ENCODE results near the gene TTC39C. TPM values are rescaled to one million over a fixed set of nuclear protein-coding genes. Genes with fewer than 3 reads are reported as not detected.
A peak's percentile ranks its signal among the peaks of the same experiment; 100 is the strongest.

The TTC39C gene
- total RNA-seq, 1 experiment from 2014 or later = not detected

DNA sequence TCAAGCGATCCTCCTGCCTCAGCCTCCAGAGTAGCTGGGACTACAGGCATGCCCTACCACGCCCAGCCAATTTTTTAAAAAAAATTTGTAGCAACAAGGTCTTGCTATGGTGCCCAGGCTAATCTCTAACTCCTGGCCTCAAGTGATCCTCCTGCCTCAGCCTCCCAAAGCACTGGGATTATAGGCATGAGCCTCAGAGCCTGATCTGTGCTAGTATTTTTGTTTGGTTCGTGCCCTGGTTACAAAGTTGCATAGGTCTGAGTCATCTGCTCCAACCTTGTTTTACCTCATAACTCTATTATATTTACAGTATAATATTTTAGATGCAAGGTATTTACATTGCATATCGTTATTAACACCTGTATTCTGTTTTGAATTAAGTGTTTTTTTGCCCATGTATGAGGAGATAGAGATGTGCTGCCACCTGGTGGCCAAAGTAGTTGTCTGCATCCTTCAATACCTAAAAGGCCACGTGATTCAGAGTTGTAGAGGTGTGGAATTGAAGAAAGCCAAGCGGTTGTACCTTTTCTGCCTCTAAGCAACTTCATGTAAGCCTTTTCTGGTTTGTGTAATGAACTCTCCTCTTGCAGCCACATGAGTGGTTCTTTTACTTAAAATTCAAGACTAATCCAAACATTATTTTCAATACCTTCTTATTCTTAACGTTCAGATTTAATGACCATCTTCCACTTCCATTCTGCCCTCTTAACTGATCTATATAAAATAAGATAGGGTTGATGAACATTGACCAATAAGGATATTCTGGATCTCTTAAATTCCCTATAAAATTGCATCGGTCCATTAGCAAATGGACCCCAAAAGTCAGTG is 104.4 kb downstream of the TTC39C start:
- Histone ChIP-seq H3K79me2 (ENCODE audit: low read length) (no peaks in the 10 kb centered on the region), H2AFZ (ENCODE audit: low read length) (no peak overlapping the region), H3K27me3 (ENCODE audit: low read length) (no peaks in the 10 kb centered on the region), H3K4me2 (ENCODE audit: low read depth, low read length, poor library complexity, severe bottlenecking) (no peak overlapping the region), H3K36me3 (ENCODE audit: insufficient read depth, low read length) (no peaks in the 10 kb centered on the region), H3K9me2 (replicated peaks; ENCODE audit: insufficient read depth, low read length) (no peaks in the 10 kb centered on the region), H3K9ac (ENCODE audit: low read length) (no peak overlapping the region), H3K4me1 (ENCODE audit: low read length) (no peaks in the 10 kb centered on the region), H3K9me3 (ENCODE audit: low read length) (no peaks in the 10 kb centered on the region), H3K4me3 (ENCODE audit: low read length) (no peak overlapping the region), H3K27ac (ENCODE audit: low read length) (no peak overlapping the region), H4K20me1 (ENCODE audit: insufficient read depth, low read depth, low read length) (no peaks in the 10 kb centered on the region)
- DNase-seq = peak; percentile 88

DNA sequence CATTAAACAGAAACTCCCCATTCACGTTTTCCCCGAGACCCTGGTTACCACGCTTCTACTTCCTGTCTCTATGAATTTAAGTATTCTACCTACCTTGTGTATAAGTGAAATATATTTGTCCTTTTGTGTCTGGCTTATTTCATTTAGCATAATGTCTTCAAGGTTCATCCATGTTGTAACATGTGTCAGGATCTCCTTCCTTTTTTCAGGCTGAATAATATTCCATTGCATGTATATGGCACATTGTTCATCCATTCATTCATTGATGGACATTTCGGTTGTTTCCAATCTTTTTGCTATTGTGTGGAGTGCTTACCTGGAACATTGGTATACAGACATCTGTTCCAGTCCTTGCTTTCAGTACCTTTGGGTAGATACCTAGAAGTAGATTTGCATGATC is 106.1 kb downstream of the TTC39C start:
- H3K9me3 ChIP-seq (ENCODE audit: low read length) = no peaks in the 10 kb centered on the region
- H4K20me1 ChIP-seq (ENCODE audit: insufficient read depth, low read depth, low read length) = no peaks in the 10 kb centered on the region
- no peak overlapping the region for H3K9ac ChIP-seq (ENCODE audit: low read length)
- no peak overlapping the region for H3K4me2 ChIP-seq (ENCODE audit: low read depth, low read length, poor library complexity, severe bottlenecking)
- no peak for DNase-seq
- no peaks in the 10 kb centered on the region for H3K79me2 ChIP-seq (ENCODE audit: low read length)
- no peaks in the 10 kb centered on the region for H3K4me1 ChIP-seq (ENCODE audit: low read length)
- no peak overlapping the region for H2AFZ ChIP-seq (ENCODE audit: low read length)
- H3K27me3 ChIP-seq (ENCODE audit: low read length) = no peaks in the 10 kb centered on the region
- no peak overlapping the region for H3K27ac ChIP-seq (ENCODE audit: low read length)
- no peak overlapping the region for H3K4me3 ChIP-seq (ENCODE audit: low read length)
- no peaks in the 10 kb centered on the region for H3K9me2 ChIP-seq (replicated peaks; ENCODE audit: insufficient read depth, low read length)
- H3K36me3 ChIP-seq (ENCODE audit: insufficient read depth, low read length) = no peaks in the 10 kb centered on the region

DNA sequence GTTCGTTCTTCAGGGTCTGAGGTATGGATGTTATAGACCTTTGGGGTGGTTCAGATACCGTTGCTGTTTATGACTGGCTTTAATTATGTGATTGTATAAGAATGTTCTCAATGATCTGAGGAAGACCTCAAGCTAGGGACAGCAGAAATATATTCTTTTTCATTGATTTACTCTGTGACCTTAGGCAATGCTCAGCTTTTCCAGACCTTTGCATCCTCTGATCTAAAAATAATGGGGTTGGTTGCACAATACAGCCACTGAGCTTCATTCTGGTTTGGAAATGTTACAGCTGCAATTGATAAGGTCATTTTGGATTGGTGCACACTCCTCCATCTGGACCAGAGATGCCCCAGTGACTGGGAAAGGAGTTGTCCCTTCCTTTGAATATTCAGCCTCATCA is 107.1 kb downstream of the TTC39C start:
- Histone ChIP-seq H3K27me3 (ENCODE audit: low read length) (no peaks in the 10 kb centered on the region), H3K79me2 (ENCODE audit: low read length) (no peaks in the 10 kb centered on the region), H2AFZ (ENCODE audit: low read length) (no peak overlapping the region), H3K4me2 (ENCODE audit: low read depth, low read length, poor library complexity, severe bottlenecking) (no peak overlapping the region), H3K27ac (ENCODE audit: low read length) (no peak overlapping the region), H3K9me3 (ENCODE audit: low read length) (no peaks in the 10 kb centered on the region), H3K36me3 (ENCODE audit: insufficient read depth, low read length) (no peaks in the 10 kb centered on the region), H3K4me3 (ENCODE audit: low read length) (no peak overlapping the region), H4K20me1 (ENCODE audit: insufficient read depth, low read depth, low read length) (no peaks in the 10 kb centered on the region), H3K9me2 (replicated peaks; ENCODE audit: insufficient read depth, low read length) (no peaks in the 10 kb centered on the region), H3K9ac (ENCODE audit: low read length) (no peak overlapping the region), H3K4me1 (ENCODE audit: low read length) (no peaks in the 10 kb centered on the region)
- DNase-seq = no peak

- no peak overlapping the region for H3K4me2 ChIP-seq (ENCODE audit: low read depth, low read length, poor library complexity, severe bottlenecking)
- H3K36me3 ChIP-seq (ENCODE audit: insufficient read depth, low read length) = no peaks in the 10 kb centered on the region
- no peak for DNase-seq
- H3K9me3 ChIP-seq (ENCODE audit: low read length) = no peaks in the 10 kb centered on the region
- no peaks in the 10 kb centered on the region for H3K79me2 ChIP-seq (ENCODE audit: low read length)
- no peaks in the 10 kb centered on the region for H4K20me1 ChIP-seq (ENCODE audit: insufficient read depth, low read depth, low read length)
- no peaks in the 10 kb centered on the region for H3K4me1 ChIP-seq (ENCODE audit: low read length)
- H3K27me3 ChIP-seq (ENCODE audit: low read length) = no peaks in the 10 kb centered on the region
- no peaks in the 10 kb centered on the region for H3K9me2 ChIP-seq (replicated peaks; ENCODE audit: insufficient read depth, low read length)
- H3K4me3 ChIP-seq (ENCODE audit: low read length) = no peak overlapping the region
- H2AFZ ChIP-seq (ENCODE audit: low read length) = no peak overlapping the region
- no peak overlapping the region for H3K27ac ChIP-seq (ENCODE audit: low read length)
- H3K9ac ChIP-seq (ENCODE audit: low read length) = no peak overlapping the region
These were observed 111.8 kb downstream of the TTC39C start for GRCh38 chr18:24126155-24126961.

DNA sequence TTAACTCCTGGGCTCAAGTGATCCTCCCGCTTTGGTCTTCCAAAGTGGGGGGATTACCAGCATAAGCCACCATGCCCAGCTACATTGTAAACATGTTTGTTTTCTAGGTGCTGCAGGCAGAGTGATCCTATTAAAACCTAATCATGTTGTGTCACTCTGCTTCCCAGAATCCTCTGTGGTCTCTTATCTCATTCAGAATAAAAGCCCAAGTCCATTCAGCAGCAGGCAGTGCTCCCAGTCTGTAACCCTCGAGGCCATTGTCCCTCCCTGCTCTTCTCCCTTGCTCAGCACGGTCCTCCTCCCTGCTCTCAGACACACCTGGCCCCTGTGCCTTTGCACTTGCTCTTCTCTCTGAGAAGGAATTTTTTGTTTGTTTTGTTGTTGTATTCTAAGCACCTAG is 113.2 kb downstream of the TTC39C start:
- no peak for DNase-seq
- H3K9me3 ChIP-seq (ENCODE audit: low read length) = no peaks in the 10 kb centered on the region
- H3K9ac ChIP-seq (ENCODE audit: low read length) = no peak overlapping the region
- no peaks in the 10 kb centered on the region for H3K79me2 ChIP-seq (ENCODE audit: low read length)
- H2AFZ ChIP-seq (ENCODE audit: low read length) = no peak overlapping the region
- H3K27me3 ChIP-seq (ENCODE audit: low read length) = no peaks in the 10 kb centered on the region
- H3K36me3 ChIP-seq (ENCODE audit: insufficient read depth, low read length) = no peaks in the 10 kb centered on the region
- H3K4me3 ChIP-seq (ENCODE audit: low read length) = no peak overlapping the region
- no peak overlapping the region for H3K27ac ChIP-seq (ENCODE audit: low read length)
- no peaks in the 10 kb centered on the region for H3K4me1 ChIP-seq (ENCODE audit: low read length)
- no peaks in the 10 kb centered on the region for H3K9me2 ChIP-seq (replicated peaks; ENCODE audit: insufficient read depth, low read length)
- no peak overlapping the region for H3K4me2 ChIP-seq (ENCODE audit: low read depth, low read length, poor library complexity, severe bottlenecking)
- H4K20me1 ChIP-seq (ENCODE audit: insufficient read depth, low read depth, low read length) = no peaks in the 10 kb centered on the region

DNA sequence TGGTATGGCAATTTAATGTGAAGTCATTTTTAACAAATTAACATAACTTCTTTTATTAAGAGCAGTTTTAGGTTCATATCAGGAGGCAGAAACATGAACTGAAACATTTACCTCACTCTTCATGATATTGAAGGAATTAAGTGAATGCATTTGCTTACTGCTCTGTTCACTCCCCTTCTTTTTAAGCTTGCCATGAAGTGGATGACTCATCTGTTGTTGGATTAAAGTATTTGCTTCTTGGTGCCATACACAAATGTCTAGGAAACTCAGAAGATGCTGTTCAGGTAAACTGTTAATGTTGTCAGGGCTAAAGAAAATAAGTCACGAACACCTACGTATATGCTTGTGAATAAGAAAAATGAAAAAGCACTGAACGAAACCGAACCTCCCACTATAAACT is 114.1 kb downstream of the TTC39C start:
- H3K27ac ChIP-seq (ENCODE audit: low read length) = no peak overlapping the region

DNA sequence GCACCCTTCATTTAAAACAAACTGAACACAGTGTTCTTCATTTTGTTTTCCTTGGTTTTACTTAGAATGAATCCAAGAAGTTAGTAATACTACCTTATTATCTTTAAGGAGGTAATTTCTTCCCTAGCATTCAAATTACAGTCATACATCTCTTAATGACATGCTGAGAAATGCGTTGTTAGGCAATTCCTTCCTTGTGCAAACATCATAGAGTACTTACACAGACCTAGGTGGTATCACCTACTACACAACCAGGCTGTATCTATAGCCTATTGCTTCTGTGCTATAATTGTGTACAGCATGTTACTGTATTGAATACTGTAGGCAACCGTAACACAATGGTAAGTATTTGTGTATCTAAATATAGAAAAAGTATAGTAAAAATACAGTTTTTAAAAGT is 115.9 kb downstream of the TTC39C start:
- Histone ChIP-seq H3K27me3 (ENCODE audit: low read length) (no peaks in the 10 kb centered on the region), H3K4me2 (ENCODE audit: low read depth, low read length, poor library complexity, severe bottlenecking) (no peak overlapping the region), H3K36me3 (ENCODE audit: insufficient read depth, low read length) (no peaks in the 10 kb centered on the region), H2AFZ (ENCODE audit: low read length) (no peak overlapping the region), H3K9me3 (ENCODE audit: low read length) (no peaks in the 10 kb centered on the region), H3K9ac (ENCODE audit: low read length) (no peak overlapping the region), H3K27ac (ENCODE audit: low read length) (no peak overlapping the region), H3K4me3 (ENCODE audit: low read length) (no peak overlapping the region), H3K79me2 (ENCODE audit: low read length) (no peaks in the 10 kb centered on the region), H3K9me2 (replicated peaks; ENCODE audit: insufficient read depth, low read length) (no peaks in the 10 kb centered on the region), H3K4me1 (ENCODE audit: low read length) (no peaks in the 10 kb centered on the region), H4K20me1 (ENCODE audit: insufficient read depth, low read depth, low read length) (no peaks in the 10 kb centered on the region)
- DNase-seq = no peak

More for the DNA sequence above, 114.1 kb downstream of the TTC39C start:
- Histone ChIP-seq H3K9me2 (replicated peaks; ENCODE audit: insufficient read depth, low read length) (no peaks in the 10 kb centered on the region), H2AFZ (ENCODE audit: low read length) (no peak overlapping the region), H3K4me2 (ENCODE audit: low read depth, low read length, poor library complexity, severe bottlenecking) (no peak overlapping the region), H3K9me3 (ENCODE audit: low read length) (no peaks in the 10 kb centered on the region), H4K20me1 (ENCODE audit: insufficient read depth, low read depth, low read length) (no peaks in the 10 kb centered on the region), H3K4me1 (ENCODE audit: low read length) (no peaks in the 10 kb centered on the region), H3K27me3 (ENCODE audit: low read length) (no peaks in the 10 kb centered on the region), H3K9ac (ENCODE audit: low read length) (no peak overlapping the region), H3K36me3 (ENCODE audit: insufficient read depth, low read length) (no peaks in the 10 kb centered on the region), H3K4me3 (ENCODE audit: low read length) (no peak overlapping the region), H3K79me2 (ENCODE audit: low read length) (no peaks in the 10 kb centered on the region)
- no peak for DNase-seq

DNA sequence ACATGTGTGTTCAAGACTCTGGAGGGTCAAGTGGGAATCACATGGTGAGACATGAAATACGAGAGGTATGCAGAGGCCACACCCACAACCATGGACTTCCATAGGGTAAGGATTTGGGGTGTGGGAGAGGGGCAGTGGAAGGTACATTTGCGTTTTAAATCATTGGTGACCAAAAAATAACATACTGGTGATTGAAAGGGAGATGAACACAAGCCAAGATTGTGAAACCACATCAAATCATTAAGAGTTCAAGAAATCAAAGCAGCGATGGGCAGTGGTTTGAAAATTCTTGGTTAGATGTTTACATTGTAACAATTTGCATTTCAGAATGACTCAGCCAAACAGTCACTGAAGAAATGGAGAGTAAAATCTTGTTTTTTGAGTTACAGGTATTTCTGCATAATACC is 122.4 kb downstream of the TTC39C start:
- H3K4me1 ChIP-seq (ENCODE audit: low read length) = no peaks in the 10 kb centered on the region
- no peaks in the 10 kb centered on the region for H3K9me2 ChIP-seq (replicated peaks; ENCODE audit: insufficient read depth, low read length)
- no peak overlapping the region for H3K4me2 ChIP-seq (ENCODE audit: low read depth, low read length, poor library complexity, severe bottlenecking)
- no peaks in the 10 kb centered on the region for H3K27me3 ChIP-seq (ENCODE audit: low read length)
- no peaks in the 10 kb centered on the region for H3K79me2 ChIP-seq (ENCODE audit: low read length)
- no peak for DNase-seq
- no peaks in the 10 kb centered on the region for H3K9me3 ChIP-seq (ENCODE audit: low read length)
- no peak overlapping the region for H3K9ac ChIP-seq (ENCODE audit: low read length)
- no peak overlapping the region for H3K4me3 ChIP-seq (ENCODE audit: low read length)
- no peaks in the 10 kb centered on the region for H3K36me3 ChIP-seq (ENCODE audit: insufficient read depth, low read length)
- no peak overlapping the region for H3K27ac ChIP-seq (ENCODE audit: low read length)
- H2AFZ ChIP-seq (ENCODE audit: low read length) = no peak overlapping the region
- H4K20me1 ChIP-seq (ENCODE audit: insufficient read depth, low read depth, low read length) = no peaks in the 10 kb centered on the region
